ENCODE measurements around the gene SCYL1.
"Not testable (repeated sequence)": the region's sequence is repeated elsewhere in the genome, so short reads cannot be mapped to it uniquely, and the experiment has no call there.

Gene SCYL1

GRCh38 chr11:65506290-65506771 lies 18.6 kb upstream of the SCYL1 start:
- peak in 1 of 2 experiments; percentile 30 for DNase-seq

GRCh38 chr11:65506772-65507505 lies 17.9 kb upstream of the SCYL1 start:
- DNase-seq: peak in 1 of 2 experiments; percentile 74

GRCh38 chr11:65512311-65512710 lies 12.6 kb upstream of the SCYL1 start:
- DNase-seq: not testable (repeated sequence)

GRCh38 chr11:65516135-65516968 lies 8.5 kb upstream of the SCYL1 start:
- DNase-seq: no peak

- not testable (repeated sequence) for DNase-seq
Measured at GRCh38 chr11:65518941-65519549, 5.8 kb upstream of the SCYL1 start.

GRCh38 chr11:65521777-65522521 lies 2.9 kb upstream of the SCYL1 start:
- DNase-seq: not testable (repeated sequence)

- peak in 1 of 2 experiments; percentile 14 for DNase-seq
Measured at GRCh38 chr11:65522718-65523630, 1.9 kb upstream of the SCYL1 start.

- DNase-seq: not testable (repeated sequence)
Measured at GRCh38 chr11:65523631-65523968, 1.3 kb upstream of the SCYL1 start.

- DNase-seq: no peak
Measured at GRCh38 chr11:65524014-65524740, 706 bp upstream of the SCYL1 start.

- no peak for DNase-seq
Measured at GRCh38 chr11:65525546-65526480, 930 bp downstream of the SCYL1 start.

- no peak for DNase-seq
Measured at GRCh38 chr11:65526744-65527143, 1.9 kb downstream of the SCYL1 start.

- DNase-seq: no peak
Measured at GRCh38 chr11:65528819-65529350, 4.0 kb downstream of the SCYL1 start.

GRCh38 chr11:65529475-65530156 lies 4.7 kb downstream of the SCYL1 start:
- no peak for DNase-seq

GRCh38 chr11:65530157-65530496 lies 5.2 kb downstream of the SCYL1 start:
- peak; percentile 13 to 21 for DNase-seq

GRCh38 chr11:65532388-65533064 lies 7.6 kb downstream of the SCYL1 start:
- DNase-seq: no peak

- no peak for DNase-seq
Measured at GRCh38 chr11:65535102-65535501, 10.2 kb downstream of the SCYL1 start.

GRCh38 chr11:65536412-65537295 lies 11.8 kb downstream of the SCYL1 start:
- no peak for DNase-seq

GRCh38 chr11:65537296-65537597 lies 12.4 kb downstream of the SCYL1 start:
- DNase-seq: no peak
